RWPE2 (cell line): ENCODE results near the gene IFNA2.
"Not testable (repeated sequence)": the region's sequence is repeated elsewhere in the genome, so short reads cannot be mapped to it uniquely, and the experiment has no call there.

Experiments used
- ATAC-seq: fragments of 200-7000 bp; cut with Tn5 transposase; 3 replicates; pipeline ENCODE4 v1.9.1; 2021; ENCODE audit warnings: low read depth
- DNase-seq: peaks from one replicate; pipeline ENCODE4 v3.0.0-alpha.2; 2020; ENCODE audit warnings: low spot score
- H3K27ac ChIP-seq: fragments of 450-650 bp; 2 replicates; pipeline ENCODE4 v1.5.1; 2017; ENCODE audit warnings: mild to moderate bottlenecking; ENCODE audit not compliant: poor library complexity, severe bottlenecking
- H3K27me3 ChIP-seq: fragments of 250-450 bp; sonication (Bioruptor Pico); 2 replicates; pipeline ENCODE4 v1.5.1; 2021; ENCODE audit warnings: mild to moderate bottlenecking, moderate library complexity; ENCODE audit not compliant: insufficient read depth, poor library complexity, severe bottlenecking
- H3K36me3 ChIP-seq: fragments of 250-450 bp; sonication (Bioruptor Pico); 2 replicates; pipeline ENCODE4 v1.5.1; 2020; ENCODE audit warnings: low read depth, mild to moderate bottlenecking, moderate library complexity
- H3K4me1 ChIP-seq: fragments of 250-450 bp; sonication (Bioruptor Pico); 2 replicates; pipeline ENCODE4 v1.5.1; 2021; ENCODE audit warnings: mild to moderate bottlenecking, moderate library complexity; ENCODE audit not compliant: insufficient read depth, poor library complexity, severe bottlenecking
- H3K4me3 ChIP-seq: fragments of 250-450 bp; sonication (Bioruptor Pico); 2 replicates; pipeline ENCODE4 v1.5.1; 2021; ENCODE audit warnings: mild to moderate bottlenecking, moderate library complexity; ENCODE audit not compliant: severe bottlenecking
- H3K9me3 ChIP-seq: fragments of 250-450 bp; sonication (Bioruptor Pico); 2 replicates; pipeline ENCODE4 v1.5.1; 2021; ENCODE audit warnings: mild to moderate bottlenecking, moderate library complexity; ENCODE audit not compliant: severe bottlenecking
- TF ChIP-seq, protein P1 (sequence below): fragments of 450-650 bp; IDR thresholded peaks from one replicate; pipeline ENCODE4 v1.5.1; 2017; ENCODE audit warnings: mild to moderate bottlenecking, moderate library complexity; ENCODE audit not compliant: poor library complexity, severe bottlenecking

IFNA2 gene

DNA sequence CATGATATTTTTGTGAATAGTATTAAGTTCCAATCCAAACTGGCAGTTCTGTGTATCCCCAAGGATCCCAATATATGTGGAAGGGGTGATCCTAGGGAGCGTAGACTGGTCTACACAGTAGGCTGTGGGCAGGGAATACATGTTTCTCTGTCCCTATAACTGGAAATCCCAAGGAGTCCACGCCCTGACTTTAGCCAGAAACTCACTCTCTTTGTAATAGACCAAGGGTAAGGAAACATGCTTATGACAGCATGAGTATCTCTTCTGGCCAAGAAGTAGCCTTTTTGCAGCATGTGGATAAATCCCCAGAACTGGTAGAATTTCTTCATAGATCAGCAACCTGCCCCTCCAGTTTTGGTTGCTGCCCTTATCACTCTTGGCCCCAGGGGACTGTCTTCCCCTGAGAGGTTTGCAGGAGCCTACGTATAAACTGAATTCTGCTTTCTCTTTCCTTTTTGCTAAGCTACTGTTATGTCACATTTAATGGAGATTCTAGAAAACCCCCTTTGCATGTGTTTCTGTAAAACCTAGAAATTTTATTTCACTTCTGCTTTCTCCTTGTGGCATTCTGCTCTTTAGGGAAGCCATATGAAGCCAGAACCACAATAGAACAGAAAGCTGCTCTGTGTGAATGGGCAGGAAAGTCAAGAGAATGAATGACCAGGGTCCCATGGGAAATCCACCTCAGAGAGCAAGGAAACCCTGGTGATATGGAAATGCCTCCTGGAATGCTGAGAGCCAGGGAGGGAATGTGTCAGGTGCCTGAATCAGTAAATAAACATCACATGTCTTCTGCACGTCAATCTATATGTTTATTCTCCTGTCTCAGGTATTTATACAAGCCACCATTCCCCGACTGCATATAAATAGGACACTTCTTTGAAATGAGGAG is 3.5 kb downstream of the IFNA2 start:
- ATAC-seq (peak; percentile 48), DNase-seq (no peak)
- no peak overlapping the region for H3K27ac ChIP-seq
- no peak overlapping the region for H3K4me3 ChIP-seq
- no peaks in the 10 kb centered on the region for H3K9me3 ChIP-seq
- no peaks in the 10 kb centered on the region for H3K4me1 ChIP-seq
- TF ChIP-seq, protein P1, sequence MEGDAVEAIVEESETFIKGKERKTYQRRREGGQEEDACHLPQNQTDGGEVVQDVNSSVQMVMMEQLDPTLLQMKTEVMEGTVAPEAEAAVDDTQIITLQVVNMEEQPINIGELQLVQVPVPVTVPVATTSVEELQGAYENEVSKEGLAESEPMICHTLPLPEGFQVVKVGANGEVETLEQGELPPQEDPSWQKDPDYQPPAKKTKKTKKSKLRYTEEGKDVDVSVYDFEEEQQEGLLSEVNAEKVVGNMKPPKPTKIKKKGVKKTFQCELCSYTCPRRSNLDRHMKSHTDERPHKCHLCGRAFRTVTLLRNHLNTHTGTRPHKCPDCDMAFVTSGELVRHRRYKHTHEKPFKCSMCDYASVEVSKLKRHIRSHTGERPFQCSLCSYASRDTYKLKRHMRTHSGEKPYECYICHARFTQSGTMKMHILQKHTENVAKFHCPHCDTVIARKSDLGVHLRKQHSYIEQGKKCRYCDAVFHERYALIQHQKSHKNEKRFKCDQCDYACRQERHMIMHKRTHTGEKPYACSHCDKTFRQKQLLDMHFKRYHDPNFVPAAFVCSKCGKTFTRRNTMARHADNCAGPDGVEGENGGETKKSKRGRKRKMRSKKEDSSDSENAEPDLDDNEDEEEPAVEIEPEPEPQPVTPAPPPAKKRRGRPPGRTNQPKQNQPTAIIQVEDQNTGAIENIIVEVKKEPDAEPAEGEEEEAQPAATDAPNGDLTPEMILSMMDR: no peak
- H3K36me3 ChIP-seq: no peaks in the 10 kb centered on the region
- peaks cover 65% of the 10 kb centered on the region for H3K27me3 ChIP-seq

DNA sequence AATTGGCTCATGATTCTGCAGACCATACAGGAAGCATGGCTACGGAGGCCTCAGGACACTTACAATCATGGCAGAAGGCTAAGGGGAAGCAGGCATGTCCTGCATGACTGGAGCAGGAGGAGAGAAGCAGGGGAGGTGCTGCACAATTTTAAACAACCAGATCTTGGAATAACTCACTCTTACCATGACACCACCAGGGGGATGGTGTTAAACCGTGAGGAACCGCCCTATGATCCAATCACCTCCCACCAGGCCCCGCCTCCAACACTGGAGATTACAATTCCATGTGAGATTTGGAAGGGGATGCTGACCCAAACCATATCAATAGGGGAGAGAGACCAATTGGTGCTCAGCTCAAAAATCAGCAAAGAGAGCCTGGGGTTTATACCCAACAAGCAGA is 13.7 kb downstream of the IFNA2 start:
- not testable (repeated sequence) for DNase-seq, ATAC-seq, H3K27ac ChIP-seq, H3K9me3 ChIP-seq, H3K36me3 ChIP-seq, H3K4me1 ChIP-seq, H3K4me3 ChIP-seq, H3K27me3 ChIP-seq

DNA sequence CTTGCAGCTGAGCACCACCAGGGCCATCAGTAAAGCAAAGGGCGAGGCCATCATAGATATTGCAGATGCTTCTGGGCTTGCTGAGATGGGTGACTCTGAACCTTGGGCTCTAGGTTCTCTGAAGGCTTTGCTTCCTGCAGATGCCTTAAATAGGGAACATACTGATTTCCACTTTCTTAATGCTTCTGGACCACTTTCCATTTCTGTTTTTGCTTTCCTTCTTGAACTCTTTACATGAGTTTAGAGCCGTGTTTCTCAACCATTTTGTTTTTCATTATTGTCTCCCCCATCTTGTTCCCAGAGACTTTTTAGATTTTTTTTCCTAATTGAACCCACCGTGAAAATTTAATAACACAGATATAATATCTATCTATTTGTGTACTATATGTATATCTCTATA is 17.2 kb downstream of the IFNA2 start, which contains the start of gene IFNA13:
IFNA13 (minus strand) TSS at position 101 of the 400 bp plus-strand sequence; CDS start at position 54, 47 bp downstream.
- DNase-seq: no peak
- Histone ChIP-seq H3K4me1 (no peaks in the 10 kb centered on the region), H3K36me3 (no peaks in the 10 kb centered on the region), H3K9me3 (no peaks in the 10 kb centered on the region), H3K4me3 (no peak within 1 kb of the TSS), H3K27ac (no peak within 1 kb of the TSS), H3K27me3 (peaks cover 3% of the 10 kb centered on the region)
- ATAC-seq: no peak
- TF ChIP-seq, protein P1: no peak

DNA sequence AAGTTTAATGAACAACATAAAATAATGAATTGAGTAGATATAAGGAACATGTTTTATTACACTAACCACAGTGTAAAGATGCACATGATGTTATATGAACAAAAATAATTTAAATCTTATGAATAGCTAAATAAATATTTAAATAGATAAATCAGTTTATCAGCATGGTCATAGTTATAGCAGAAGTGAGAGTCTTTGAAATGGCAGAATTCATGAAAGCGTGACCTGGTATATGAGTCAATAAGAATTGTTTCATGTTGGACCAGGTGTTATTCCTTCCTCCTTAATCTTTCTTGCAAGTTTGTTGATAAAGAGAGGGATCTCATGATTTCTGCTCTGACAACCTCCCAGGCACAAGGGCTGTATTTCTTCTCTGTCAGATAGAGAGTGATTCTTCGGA is 18.0 kb downstream of the IFNA2 start:
- H3K4me3 ChIP-seq, DNase-seq, H3K27me3 ChIP-seq, H3K36me3 ChIP-seq, H3K4me1 ChIP-seq, ATAC-seq, H3K9me3 ChIP-seq, H3K27ac ChIP-seq: not testable (repeated sequence)

DNA sequence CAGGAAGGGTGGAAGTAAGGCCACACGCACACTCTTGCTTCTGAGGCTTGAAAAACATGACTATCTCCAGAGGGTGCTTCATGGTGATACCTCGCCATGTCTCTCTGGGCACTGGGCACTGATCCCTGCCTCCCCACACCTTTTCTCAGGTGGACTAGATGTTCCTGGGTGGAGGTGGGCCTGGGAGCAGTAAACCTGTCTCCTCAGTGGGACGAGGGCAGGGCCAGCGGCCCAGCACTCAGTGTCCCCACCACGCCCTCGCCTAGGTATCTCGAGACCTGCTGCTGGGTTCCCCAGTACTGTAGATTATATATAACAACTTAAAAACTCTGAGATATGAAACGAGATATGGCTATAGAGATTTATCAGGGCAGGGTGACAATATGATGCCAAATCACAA is 22.9 kb downstream of the IFNA2 start:
- Histone ChIP-seq H3K4me3 (no peak overlapping the region), H3K9me3 (no peaks in the 10 kb centered on the region), H3K27me3 (peaks cover 7% of the 10 kb centered on the region), H3K27ac (no peak overlapping the region), H3K4me1 (no peaks in the 10 kb centered on the region), H3K36me3 (no peaks in the 10 kb centered on the region)
- ATAC-seq (no peak), DNase-seq (no peak)
- TF ChIP-seq, protein P1: no peak
